ENCODE measurements around the gene MGAT5B. TPM values are rescaled to one million over a fixed set of nuclear protein-coding genes. Genes with fewer than 3 reads are reported as not detected.

The MGAT5B gene
- total and polyA plus RNA-seq, 2 of the 13 experiments (the other 11 are each of a cell fraction or from before 2014, with no cell fraction given): 0.07 to 0.13 TPM

DNA sequence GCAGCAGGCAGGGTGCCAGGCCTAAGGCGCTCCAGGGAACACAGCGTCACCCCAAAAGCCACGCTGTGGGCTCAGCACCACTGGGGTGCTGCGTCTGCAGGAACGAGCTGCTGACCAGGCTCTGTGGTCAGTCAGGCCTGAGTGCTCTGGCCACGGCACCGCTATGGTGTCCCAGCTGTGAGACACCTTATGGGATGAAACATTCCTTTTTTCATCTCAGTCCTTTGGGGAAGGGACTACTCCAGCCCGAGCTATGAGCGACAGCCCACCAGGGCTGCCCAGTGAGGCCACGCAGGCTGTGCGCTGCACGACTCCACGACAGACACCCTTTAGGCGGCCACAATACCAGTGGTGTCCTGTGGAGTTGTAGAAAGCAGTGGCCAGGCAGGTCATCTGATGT lies 11.1 kb downstream of the MGAT5B start (continued):
- TF ChIP-seq, protein P1, sequence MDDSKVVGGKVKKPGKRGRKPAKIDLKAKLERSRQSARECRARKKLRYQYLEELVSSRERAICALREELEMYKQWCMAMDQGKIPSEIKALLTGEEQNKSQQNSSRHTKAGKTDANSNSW (CRISPR knock-in tag; IDR thresholded peaks at IDR 0.05; ENCODE audit: borderline replicate concordance): no peak
- TF ChIP-seq, protein P2, sequence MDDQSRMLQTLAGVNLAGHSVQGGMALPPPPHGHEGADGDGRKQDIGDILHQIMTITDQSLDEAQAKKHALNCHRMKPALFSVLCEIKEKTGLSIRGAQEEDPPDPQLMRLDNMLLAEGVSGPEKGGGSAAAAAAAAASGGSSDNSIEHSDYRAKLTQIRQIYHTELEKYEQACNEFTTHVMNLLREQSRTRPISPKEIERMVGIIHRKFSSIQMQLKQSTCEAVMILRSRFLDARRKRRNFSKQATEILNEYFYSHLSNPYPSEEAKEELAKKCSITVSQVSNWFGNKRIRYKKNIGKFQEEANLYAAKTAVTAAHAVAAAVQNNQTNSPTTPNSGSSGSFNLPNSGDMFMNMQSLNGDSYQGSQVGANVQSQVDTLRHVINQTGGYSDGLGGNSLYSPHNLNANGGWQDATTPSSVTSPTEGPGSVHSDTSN (CRISPR knock-in tag; IDR thresholded peaks at IDR 0.05; ENCODE audit: borderline replicate concordance): no peak

DNA sequence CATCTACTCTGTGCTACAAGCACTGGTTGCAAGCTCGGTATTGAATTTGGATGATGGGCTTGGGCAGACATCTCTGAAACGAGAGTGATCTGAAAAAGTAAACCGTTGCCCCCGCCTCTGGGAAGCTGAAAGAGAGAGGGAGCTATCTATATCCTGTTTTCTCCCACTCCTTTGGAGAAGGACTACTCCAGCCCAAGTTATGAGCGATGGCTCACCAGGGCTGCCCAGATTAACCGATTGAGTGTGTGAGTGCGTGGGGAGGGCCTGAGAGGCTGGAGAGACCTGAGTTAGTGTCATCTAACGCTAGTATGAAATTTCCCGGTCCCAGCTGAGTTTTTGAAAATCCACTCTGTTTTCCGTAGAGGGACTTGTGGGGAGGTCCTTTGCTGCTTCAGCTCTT lies 11.5 kb downstream of the MGAT5B start:
- TF ChIP-seq, protein P3, sequence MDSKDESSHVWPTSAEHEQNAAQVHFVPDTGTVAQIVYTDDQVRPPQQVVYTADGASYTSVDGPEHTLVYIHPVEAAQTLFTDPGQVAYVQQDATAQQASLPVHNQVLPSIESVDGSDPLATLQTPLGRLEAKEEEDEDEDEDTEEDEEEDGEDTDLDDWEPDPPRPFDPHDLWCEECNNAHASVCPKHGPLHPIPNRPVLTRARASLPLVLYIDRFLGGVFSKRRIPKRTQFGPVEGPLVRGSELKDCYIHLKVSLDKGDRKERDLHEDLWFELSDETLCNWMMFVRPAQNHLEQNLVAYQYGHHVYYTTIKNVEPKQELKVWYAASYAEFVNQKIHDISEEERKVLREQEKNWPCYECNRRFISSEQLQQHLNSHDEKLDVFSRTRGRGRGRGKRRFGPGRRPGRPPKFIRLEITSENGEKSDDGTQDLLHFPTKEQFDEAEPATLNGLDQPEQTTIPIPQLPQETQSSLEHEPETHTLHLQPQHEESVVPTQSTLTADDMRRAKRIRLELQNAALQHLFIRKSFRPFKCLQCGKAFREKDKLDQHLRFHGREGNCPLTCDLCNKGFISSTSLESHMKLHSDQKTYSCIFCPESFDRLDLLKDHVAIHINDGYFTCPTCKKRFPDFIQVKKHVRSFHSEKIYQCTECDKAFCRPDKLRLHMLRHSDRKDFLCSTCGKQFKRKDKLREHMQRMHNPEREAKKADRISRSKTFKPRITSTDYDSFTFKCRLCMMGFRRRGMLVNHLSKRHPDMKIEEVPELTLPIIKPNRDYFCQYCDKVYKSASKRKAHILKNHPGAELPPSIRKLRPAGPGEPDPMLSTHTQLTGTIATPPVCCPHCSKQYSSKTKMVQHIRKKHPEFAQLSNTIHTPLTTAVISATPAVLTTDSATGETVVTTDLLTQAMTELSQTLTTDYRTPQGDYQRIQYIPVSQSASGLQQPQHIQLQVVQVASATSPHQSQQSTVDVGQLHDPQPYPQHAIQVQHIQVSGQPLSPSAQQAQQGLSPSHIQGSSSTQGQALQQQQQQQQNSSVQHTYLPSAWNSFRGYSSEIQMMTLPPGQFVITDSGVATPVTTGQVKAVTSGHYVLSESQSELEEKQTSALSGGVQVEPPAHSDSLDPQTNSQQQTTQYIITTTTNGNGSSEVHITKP (CRISPR knock-in tag; IDR thresholded peaks at IDR 0.05; ENCODE audit: low read depth): no peak
- TF ChIP-seq ZNF496 (CRISPR knock-in tag; IDR thresholded peaks at IDR 0.05; ENCODE audit: insufficient replicate concordance) (no peak), ZNF557 (CRISPR knock-in tag; IDR thresholded peaks at IDR 0.05) (no peak), ZNF792 (CRISPR knock-in tag; IDR thresholded peaks at IDR 0.05) (no peak), ZNF772 (CRISPR knock-in tag; IDR thresholded peaks at IDR 0.05) (no peak), SPEN (CRISPR knock-in tag; IDR thresholded peaks at IDR 0.05; ENCODE audit: low read depth) (no peak)
- TF ChIP-seq, protein P4, sequence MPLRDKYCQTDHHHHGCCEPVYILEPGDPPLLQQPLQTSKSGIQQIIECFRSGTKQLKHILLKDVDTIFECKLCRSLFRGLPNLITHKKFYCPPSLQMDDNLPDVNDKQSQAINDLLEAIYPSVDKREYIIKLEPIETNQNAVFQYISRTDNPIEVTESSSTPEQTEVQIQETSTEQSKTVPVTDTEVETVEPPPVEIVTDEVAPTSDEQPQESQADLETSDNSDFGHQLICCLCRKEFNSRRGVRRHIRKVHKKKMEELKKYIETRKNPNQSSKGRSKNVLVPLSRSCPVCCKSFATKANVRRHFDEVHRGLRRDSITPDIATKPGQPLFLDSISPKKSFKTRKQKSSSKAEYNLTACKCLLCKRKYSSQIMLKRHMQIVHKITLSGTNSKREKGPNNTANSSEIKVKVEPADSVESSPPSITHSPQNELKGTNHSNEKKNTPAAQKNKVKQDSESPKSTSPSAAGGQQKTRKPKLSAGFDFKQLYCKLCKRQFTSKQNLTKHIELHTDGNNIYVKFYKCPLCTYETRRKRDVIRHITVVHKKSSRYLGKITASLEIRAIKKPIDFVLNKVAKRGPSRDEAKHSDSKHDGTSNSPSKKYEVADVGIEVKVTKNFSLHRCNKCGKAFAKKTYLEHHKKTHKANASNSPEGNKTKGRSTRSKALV (CRISPR knock-in tag; IDR thresholded peaks at IDR 0.05): no peak
- TF ChIP-seq, protein P5, sequence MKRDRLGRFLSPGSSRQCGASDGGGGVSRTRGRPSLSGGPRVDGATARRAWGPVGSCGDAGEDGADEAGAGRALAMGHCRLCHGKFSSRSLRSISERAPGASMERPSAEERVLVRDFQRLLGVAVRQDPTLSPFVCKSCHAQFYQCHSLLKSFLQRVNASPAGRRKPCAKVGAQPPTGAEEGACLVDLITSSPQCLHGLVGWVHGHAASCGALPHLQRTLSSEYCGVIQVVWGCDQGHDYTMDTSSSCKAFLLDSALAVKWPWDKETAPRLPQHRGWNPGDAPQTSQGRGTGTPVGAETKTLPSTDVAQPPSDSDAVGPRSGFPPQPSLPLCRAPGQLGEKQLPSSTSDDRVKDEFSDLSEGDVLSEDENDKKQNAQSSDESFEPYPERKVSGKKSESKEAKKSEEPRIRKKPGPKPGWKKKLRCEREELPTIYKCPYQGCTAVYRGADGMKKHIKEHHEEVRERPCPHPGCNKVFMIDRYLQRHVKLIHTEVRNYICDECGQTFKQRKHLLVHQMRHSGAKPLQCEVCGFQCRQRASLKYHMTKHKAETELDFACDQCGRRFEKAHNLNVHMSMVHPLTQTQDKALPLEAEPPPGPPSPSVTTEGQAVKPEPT (CRISPR knock-in tag; IDR thresholded peaks at IDR 0.05; ENCODE audit: low read depth): no peak
- Histone ChIP-seq H3K27ac (ENCODE audit: extremely low read length, insufficient read depth, low read length) (no peak overlapping the region), H3K9ac (ENCODE audit: insufficient read depth, low read depth, low read length) (no peak overlapping the region), H3K4me2 (ENCODE audit: low read depth, low read length) (no peak overlapping the region), H3K36me3 (replicated peaks in 1 of 2; ENCODE audit: control insufficient read depth in 1 of 2, insufficient read depth in 2 of 2, low read length in 2 of 2) (no peaks in the 10 kb centered on the region), H3K27me3 (ENCODE audit: control insufficient read depth in 1 of 2, insufficient read depth in 2 of 2, low read length in 2 of 2) (peaks cover 9 to 59% of the 10 kb centered on the region in 2 experiments; a peak in 4 of 5 replicates), H3K4me3 (replicated peaks in 1 of 3; ENCODE audit: insufficient read depth in 1 of 3, low read depth in 2 of 3, low read length in 3 of 3) (no peak overlapping the region), H4K20me1 (ENCODE audit: insufficient read depth, low read length) (peaks cover 4% of the 10 kb centered on the region; the same call in 1 of the 2 replicates), H3K79me2 (ENCODE audit: insufficient read depth, low read length) (no peaks in the 10 kb centered on the region), H2AFZ (ENCODE audit: low read length) (no peak overlapping the region), H3K9me3 (ENCODE audit: low read length) (peaks cover 7% of the 10 kb centered on the region; the same call in 1 of the 2 replicates), H3K4me1 (ENCODE audit: insufficient read depth, low read length) (no peaks in the 10 kb centered on the region)
- BruUV-seq (replicated peaks): no TSS peak
- ChIA-PET POLR2A (no interaction called here), CTCF (ENCODE audit: low intra/inter-chr PET ratio, low total read pairs) (no interaction called here)
- FAIRE-seq: no peak
- intact Hi-C loops (cut with micrococcal nuclease; ENCODE audit: unreplicated experiment): no loop called here
- 7% methylated on average over 10 of the region's 10 CpGs for WGBS (ENCODE audit: low lambda C conversion rate)
- in situ Hi-C loops (cut with HindIII; ENCODE audit: extremely low pct_ligation_motif_present, low pct_unique_long_range_greater_than_20kb): no loop called here
- no peak for ATAC-seq
- DNase-seq (ENCODE audit: low spot score): no peak

Data from HepG2 (cell line).